PC-3 (cell line): Measurements from ENCODE around the gene TAF3. TPM values are rescaled to one million over a fixed set of nuclear protein-coding genes. Genes with fewer than 3 reads are reported as not detected.

Experiments used
- ATAC-seq: fragments of 200-7000 bp; cut with Tn5 transposase; 2 replicates; pipeline ENCODE4 v1.9.1; 2020; ENCODE audit warnings: mild to moderate bottlenecking, moderate library complexity
- BruUV-seq: library from RNA; stranded (reverse); fragments of 400-500 nt; replicated peaks from 2 replicates; lab custom pipeline; 2021; lab: Mats Ljungman, UMichigan
- CTCF ChIA-PET: fragments of 300-600 bp; sonication (Branson Sonifier 250); formaldehyde crosslinking; loops from one replicate; lab custom pipeline; 2022; ENCODE audit warnings: antibody characterized with exemption; lab: Charles Lee
- POLR2A ChIA-PET: fragments of 300-600 bp; sonication (Branson Sonifier 250); formaldehyde crosslinking; loops from one replicate; lab custom pipeline; 2022; ENCODE audit warnings: antibody characterized with exemption; ENCODE audit not compliant: unreplicated experiment; lab: Charles Lee
- DNase-seq: peaks from one replicate; pipeline ENCODE4 v3.0.0-alpha.2; 2015
- H2AFZ ChIP-seq: fragments of 300-600 bp; sonication (generic); 2 replicates; pipeline ENCODE4 v1.6.0; 2016; ENCODE audit warnings: antibody characterized with exemption, low read length
- H3F3A ChIP-seq: fragments of 300-600 bp; sonication (generic); one replicate; pipeline ENCODE4 v1.6.0; 2017; ENCODE audit warnings: antibody characterized with exemption, low read length, control low read depth, mild to moderate bottlenecking; ENCODE audit not compliant: unreplicated experiment
- H3K27ac ChIP-seq: fragments of 300-600 bp; sonication (generic); 2 replicates; pipeline ENCODE4 v1.5.1; 2016; ENCODE audit warnings: mild to moderate bottlenecking, low read length
- H3K27me3 ChIP-seq: fragments of 300-600 bp; sonication (generic); 2 replicates; pipeline ENCODE4 v1.6.1; 2016; ENCODE audit warnings: low read length, mixed read lengths
- H3K36me3 ChIP-seq: fragments of 300-600 bp; sonication (generic); 2 replicates; pipeline ENCODE4 v1.6.1; 2016; ENCODE audit warnings: low read depth, mixed run types, low read length, mixed read lengths
- H3K4me1 ChIP-seq: fragments of 300-600 bp; sonication (generic); 2 replicates; pipeline ENCODE4 v1.5.1; 2016; ENCODE audit warnings: low read length; ENCODE audit not compliant: insufficient read depth
- H3K4me2 ChIP-seq: fragments of 300-600 bp; sonication (generic); 2 replicates; pipeline ENCODE4 v1.6.0; 2016; ENCODE audit warnings: low read length
- H3K4me3 ChIP-seq: fragments of 300-600 bp; sonication (generic); 2 replicates; pipeline ENCODE4 v1.5.1; 2016; ENCODE audit warnings: mild to moderate bottlenecking, low read length, mixed read lengths
- H3K79me2 ChIP-seq: fragments of 300-600 bp; sonication (generic); 2 replicates; pipeline ENCODE4 v1.6.1; 2017; ENCODE audit warnings: low read length, mixed read lengths
- H3K9ac ChIP-seq: fragments of 300-600 bp; sonication (generic); 2 replicates; pipeline ENCODE4 v1.6.0; 2016; ENCODE audit warnings: mild to moderate bottlenecking, low read length
- H3K9me2 ChIP-seq: fragments of 300-600 bp; sonication (generic); replicated peaks from 2 replicates; pipeline ENCODE4 v1.6.1; 2016; ENCODE audit warnings: mixed run types, low read length, mixed read lengths
- H3K9me3 ChIP-seq: fragments of 300-600 bp; sonication (generic); 2 replicates; pipeline ENCODE4 v1.6.1; 2016; ENCODE audit warnings: low read length, mixed read lengths
- H4K20me1 ChIP-seq: fragments of 300-600 bp; sonication (generic); 2 replicates; pipeline ENCODE4 v1.6.1; 2016; ENCODE audit warnings: low read length, mixed read lengths
- CTCF ChIP-seq: fragments of 300-600 bp; sonication (generic); conservative IDR thresholded peaks from 2 replicates; pipeline ENCODE4 v1.5.1; 2017; ENCODE audit warnings: antibody characterized with exemption, low read depth, mild to moderate bottlenecking, low read length
- EZH2 ChIP-seq: fragments of 300-600 bp; sonication (generic); IDR thresholded peaks from one replicate; pipeline ENCODE4 v1.6.1; 2017; ENCODE audit warnings: antibody characterized with exemption, mild to moderate bottlenecking, low read length; ENCODE audit not compliant: unreplicated experiment
- EZH2phosphoT487 ChIP-seq: fragments of 300-600 bp; sonication (generic); IDR thresholded peaks from 2 replicates; pipeline ENCODE4 v1.6.1; 2018; ENCODE audit warnings: mild to moderate bottlenecking, antibody characterized with exemption, low read length, borderline replicate concordance
- intact Hi-C: fragments of 100-400 bp; cut with micrococcal nuclease; formaldehyde crosslinking; loops from 2 replicates; pipeline ENCODE4 v1.9.0; 2023
- total RNA-seq: library from RNA; depleted of rRNA; stranded (reverse); fragments of >200 nt; gene quantifications from 2 replicates; pipeline ENCODE4 v1.2.3, GENCODE V29; 2014

The TAF3 gene
- total RNA-seq, 1 experiment from 2014 or later, result 2.0 TPM

- peaks cover 27% of the 10 kb centered on the region for H4K20me1 ChIP-seq
- DNase-seq, result peak; percentile 27
Observed at GRCh38 chr10:7788639-7789286, 29.5 kb upstream of the TAF3 start.

GRCh38 chr10:7789390-7789789, 28.9 kb upstream of the TAF3 start:
- Histone ChIP-seq H3K36me3 (no peaks in the 10 kb centered on the region), H3F3A (no peaks in the 10 kb centered on the region), H3K9me3 (no peaks in the 10 kb centered on the region), H3K9me2 (no peaks in the 10 kb centered on the region), H3K4me2 (peak overlapping the region; percentile 86), H3K27me3 (no peaks in the 10 kb centered on the region), H3K79me2 (peaks cover 98% of the 10 kb centered on the region), H3K27ac (no peak overlapping the region), H3K4me3 (peak overlapping the region; percentile 89), H2AFZ (no peak overlapping the region), H3K4me1 (peaks cover 17% of the 10 kb centered on the region), H3K9ac (peak overlapping the region; percentile 98), H4K20me1 (peaks cover 34% of the 10 kb centered on the region)
- TF ChIP-seq CTCF, result no peak
- no peak for TF ChIP-seq EZH2
- TF ChIP-seq EZH2phosphoT487, result no peak
- ChIA-PET CTCF (no interaction called here), POLR2A (no interaction called here)
- no TSS peak for BruUV-seq
- intact Hi-C loops, result loop anchor here (2.0 kb wide), 1 partner anchor 29 kb away; the partner anchor contains the start of gene TAF3
- ATAC-seq (no peak), DNase-seq (peak; percentile 12)

More at GRCh38 chr10:7788639-7789286, 29.5 kb upstream of the TAF3 start:
- no peaks in the 10 kb centered on the region for H3F3A ChIP-seq
- peak overlapping the region; percentile 98 for H3K9ac ChIP-seq
- no peaks in the 10 kb centered on the region for H3K27me3 ChIP-seq
- ChIA-PET CTCF (interaction anchor here (0.5 to 1.7 kb wide), 2 partner anchors 30 to 55 kb away, joined by 4 to 5 read pairs; partner anchors contain the start of gene TAF3), POLR2A (no interaction called here)
- ATAC-seq, result peak; percentile 4
- H3K4me2 ChIP-seq, result peak overlapping the region; percentile 86
- peak overlapping the region; percentile 89 for H3K4me3 ChIP-seq
- H3K4me1 ChIP-seq, result peaks cover 17% of the 10 kb centered on the region
- H3K9me3 ChIP-seq, result no peaks in the 10 kb centered on the region
- H3K79me2 ChIP-seq, result peaks cover 96% of the 10 kb centered on the region
- no peaks in the 10 kb centered on the region for H3K9me2 ChIP-seq
- BruUV-seq, result TSS peak; percentile 39
- no peak overlapping the region; the same call in 1 of the 2 replicates for H3K27ac ChIP-seq
- no peaks in the 10 kb centered on the region for H3K36me3 ChIP-seq
- intact Hi-C loops, result loop anchor here (2.0 kb wide), 1 partner anchor 30 kb away; the partner anchor contains the start of gene TAF3
- TF ChIP-seq EZH2phosphoT487, result no peak
- no peak for TF ChIP-seq EZH2
- TF ChIP-seq CTCF, result no peak
- no peak overlapping the region for H2AFZ ChIP-seq

GRCh38 chr10:7792541-7792940, 25.8 kb upstream of the TAF3 start:
- Histone ChIP-seq H3K79me2 (peaks cover 87% of the 10 kb centered on the region), H3F3A (no peaks in the 10 kb centered on the region), H3K4me3 (no peak overlapping the region), H3K27me3 (no peaks in the 10 kb centered on the region), H3K9ac (no peak overlapping the region), H3K9me3 (no peaks in the 10 kb centered on the region), H2AFZ (no peak overlapping the region), H3K4me1 (peaks cover 23% of the 10 kb centered on the region), H3K9me2 (no peaks in the 10 kb centered on the region), H3K36me3 (no peaks in the 10 kb centered on the region), H3K27ac (no peak overlapping the region), H4K20me1 (peaks cover 37% of the 10 kb centered on the region), H3K4me2 (no peak overlapping the region)
- ChIA-PET POLR2A (no interaction called here), CTCF (no interaction called here)
- TF ChIP-seq CTCF (no peak), EZH2 (no peak), EZH2phosphoT487 (no peak)
- intact Hi-C loops, result no loop called here
- DNase-seq, result peak; percentile 10
- no TSS peak for BruUV-seq
- no peak for ATAC-seq
